Activated CD8-positive, alpha-beta memory T cell treated with anti-CD3 and anti-CD28 coated beads, Interleukin-2, amount 50 U/mL, for 48 hours (primary cell): ENCODE measurements around the gene KIF6.

Experiments
- DNase-seq: peaks from one replicate; pipeline ENCODE4 v3.0.0-alpha.2; 2020

The KIF6 gene

DNA sequence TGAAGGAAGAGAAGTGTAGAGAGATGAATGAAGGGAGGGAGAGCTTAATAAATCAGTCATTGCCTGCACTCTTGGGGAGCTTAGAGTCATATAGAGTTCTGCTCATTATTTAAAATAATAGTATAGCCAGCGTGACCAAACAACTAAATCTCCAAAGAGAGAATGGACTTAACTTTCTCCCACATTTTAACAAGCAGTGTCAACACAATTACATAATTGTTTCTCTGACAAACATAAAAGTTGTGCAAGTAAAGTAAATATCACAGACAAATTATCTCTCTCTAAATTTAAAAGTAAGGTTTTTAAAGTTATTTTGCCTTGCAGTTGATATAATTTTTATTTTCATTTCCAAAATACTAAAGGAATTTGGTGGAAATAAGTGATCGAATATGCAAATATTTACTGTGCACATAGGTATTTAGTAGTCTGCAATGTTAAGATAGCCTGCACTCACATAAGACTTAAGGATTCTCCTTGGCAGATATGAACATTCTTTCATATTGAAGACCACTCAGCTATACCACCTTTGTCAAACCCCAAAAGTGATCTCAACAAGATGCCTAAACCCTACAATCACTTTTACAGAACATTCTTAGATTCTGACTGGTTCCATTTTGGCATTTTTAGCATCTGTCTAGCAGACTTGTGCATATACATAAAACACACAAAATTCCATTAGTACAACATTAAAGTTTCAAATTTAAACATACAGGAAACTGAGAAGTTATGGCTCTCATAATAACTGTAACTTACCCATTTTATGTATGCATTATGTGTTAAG is 67.7 kb downstream of the KIF6 start:
- DNase-seq: no peak

DNA sequence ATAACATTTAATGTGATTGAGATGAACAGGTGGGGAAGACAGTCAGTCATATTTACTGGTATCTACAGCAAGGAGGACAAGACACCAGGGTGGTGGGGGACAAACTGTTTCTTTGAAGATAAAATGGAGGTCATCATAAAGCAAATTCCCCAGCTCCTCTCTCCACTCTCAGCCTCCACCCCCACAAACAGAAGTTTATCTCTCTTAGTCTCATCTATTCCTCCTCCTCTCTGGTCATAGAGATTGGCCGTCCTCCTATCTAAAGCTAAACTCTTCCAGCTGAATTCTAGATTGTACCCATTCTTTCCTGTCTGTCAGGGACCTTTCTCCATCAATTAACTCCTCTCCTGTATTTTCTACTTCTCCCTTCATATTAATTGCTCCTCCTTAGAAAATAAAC is 71.1 kb downstream of the KIF6 start:
- DNase-seq: no peak

DNA sequence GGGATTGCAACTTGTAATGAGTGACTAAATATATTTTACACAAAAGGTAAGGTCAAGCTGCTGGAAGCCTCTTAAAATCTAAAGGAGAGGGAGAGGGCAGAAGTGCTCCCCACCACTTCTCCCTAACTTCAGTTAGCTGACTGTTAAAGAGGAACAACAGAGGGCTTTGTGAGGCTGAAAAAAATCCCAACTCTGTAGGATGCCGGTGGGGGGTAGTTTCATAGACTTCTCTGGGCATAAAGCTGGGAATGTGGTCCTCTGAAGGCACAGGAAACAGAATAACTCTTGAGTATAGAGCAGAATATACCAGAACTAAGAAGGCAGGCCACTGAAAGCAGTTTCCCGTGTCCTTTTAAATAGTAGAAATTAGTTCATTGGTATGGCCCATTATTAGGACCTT is 71.6 kb downstream of the KIF6 start:
- no peak for DNase-seq

DNA sequence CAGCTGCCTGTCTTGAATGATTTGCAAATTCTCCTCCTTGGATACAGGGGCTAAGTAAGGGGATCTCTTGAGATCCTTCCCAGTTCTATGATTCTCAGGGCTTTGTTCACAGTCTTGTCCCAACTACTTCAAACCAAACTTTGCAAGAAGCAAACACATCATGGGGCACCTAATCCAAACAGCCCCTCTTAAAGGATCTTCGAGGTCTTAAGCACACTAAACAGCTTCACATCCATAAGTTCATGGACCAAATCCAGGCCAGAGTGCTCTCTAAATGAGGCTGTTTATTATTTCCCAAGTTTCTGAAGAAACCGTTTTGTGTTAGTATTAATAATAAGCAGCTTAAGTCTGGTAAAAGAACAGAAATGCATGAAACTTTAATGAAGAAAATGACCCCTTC is 75.2 kb downstream of the KIF6 start:
- no peak for DNase-seq

DNA sequence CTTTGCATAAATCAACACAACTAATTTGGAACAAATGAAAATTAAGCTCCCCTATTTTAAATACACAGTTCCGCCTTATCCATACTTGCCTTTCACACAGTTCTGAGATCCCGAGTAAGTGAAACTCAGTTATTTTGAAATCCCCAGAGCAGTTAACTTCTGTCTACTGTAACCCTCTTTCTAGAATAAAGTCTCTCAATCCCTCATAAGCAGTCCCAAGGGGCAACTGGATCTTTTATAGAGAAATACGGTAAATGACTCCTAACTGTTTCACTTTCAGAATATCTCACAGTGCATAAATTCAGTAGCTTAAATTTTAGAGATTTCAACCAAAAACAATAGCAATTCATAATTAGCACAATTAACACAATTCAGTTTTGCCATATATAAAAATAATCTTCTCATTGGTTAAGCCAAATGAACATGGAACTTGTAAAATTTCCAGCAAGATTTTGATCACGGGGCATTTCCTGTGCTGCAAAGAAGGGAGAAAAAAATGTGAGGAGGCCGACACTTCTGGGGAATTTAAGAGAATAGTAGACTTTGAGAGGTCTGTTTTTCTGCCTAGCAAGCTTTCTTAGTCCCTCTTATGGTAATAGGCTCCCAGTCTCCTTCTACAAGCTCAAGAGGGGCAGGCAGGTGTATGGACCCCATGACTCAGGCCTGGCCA is 78.3 kb downstream of the KIF6 start:
- no peak for DNase-seq

DNA sequence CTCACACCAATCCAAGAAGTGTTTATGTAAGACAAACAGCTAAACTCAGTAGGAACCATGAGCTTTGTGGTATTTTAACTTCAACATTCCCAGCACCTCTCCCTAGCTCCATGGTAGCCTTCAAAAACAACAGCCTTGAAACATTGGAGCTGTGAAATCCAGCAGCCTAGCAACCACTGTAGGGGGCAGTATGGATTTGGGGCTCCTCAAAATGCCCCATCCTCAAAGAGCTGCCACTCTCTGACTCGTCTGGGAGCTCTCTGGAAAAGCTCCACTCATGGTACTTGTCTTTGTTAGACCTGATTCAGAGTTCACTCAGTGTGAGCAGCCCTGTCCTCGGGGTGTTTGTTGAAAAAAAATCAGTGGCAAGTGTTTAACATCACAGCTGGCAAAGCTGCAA is 82.9 kb downstream of the KIF6 start:
- no peak for DNase-seq

DNA sequence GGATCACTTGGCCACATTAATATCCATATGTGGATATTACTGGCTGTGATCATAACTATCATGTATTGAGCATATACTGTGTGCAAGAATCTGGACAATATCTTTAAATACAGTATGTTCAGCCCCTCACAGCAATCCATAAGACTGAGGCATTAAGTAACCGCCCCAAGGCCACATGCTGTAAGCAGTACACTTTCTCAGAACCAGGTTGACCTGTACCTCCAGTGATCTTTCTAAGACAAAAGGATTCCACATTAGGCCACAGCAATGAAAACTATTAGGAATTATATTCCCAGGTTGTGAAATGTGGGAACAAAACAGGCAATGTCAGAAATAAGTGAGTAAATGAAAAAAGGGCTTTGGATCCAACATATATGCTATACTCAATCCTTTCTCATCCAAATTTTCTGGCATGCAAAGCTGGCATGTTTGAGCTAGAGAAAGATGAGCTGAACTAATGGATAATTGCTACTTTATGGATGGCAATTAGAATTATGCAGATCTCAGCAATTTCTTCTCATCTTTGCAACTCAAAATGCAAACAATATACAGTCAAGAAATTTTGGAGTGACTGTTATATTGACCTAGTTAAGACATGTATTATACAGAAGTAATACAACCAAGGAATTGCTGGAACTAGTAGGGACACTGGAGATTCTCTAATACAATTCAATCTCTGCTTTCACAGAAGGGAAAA is 86.9 kb downstream of the KIF6 start:
- DNase-seq: no peak

DNA sequence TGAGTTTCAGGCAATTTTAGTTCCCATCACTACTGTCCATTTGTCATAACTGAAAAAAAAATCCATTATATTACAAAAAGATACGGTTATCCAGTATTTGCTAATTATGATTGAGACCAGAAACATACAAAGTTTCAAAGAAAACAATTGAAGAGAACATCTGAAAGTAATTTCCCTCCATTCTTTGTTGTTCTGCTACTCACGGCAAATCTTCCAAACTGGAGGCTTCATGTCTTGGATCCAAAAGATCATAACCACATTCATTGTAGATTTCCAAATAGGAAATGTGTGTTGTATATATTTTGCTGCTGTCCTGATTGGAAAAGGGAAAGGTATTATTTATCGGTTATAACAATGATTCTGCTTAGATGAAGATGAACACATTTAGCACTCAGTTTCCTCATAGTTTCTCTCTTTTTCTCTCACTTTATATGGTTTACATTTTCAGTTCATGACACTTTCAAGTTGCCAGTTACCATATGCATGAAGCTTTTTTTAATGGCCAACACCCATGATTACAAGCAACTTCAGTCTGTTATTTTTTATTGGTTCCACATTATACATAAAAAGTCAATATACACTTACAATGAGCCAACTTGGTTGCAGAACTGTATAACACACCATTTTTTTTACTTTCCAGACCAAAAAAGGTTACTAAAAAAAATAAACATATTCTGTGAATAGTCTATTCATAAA is 90.4 kb downstream of the KIF6 start:
- DNase-seq: no peak

DNA sequence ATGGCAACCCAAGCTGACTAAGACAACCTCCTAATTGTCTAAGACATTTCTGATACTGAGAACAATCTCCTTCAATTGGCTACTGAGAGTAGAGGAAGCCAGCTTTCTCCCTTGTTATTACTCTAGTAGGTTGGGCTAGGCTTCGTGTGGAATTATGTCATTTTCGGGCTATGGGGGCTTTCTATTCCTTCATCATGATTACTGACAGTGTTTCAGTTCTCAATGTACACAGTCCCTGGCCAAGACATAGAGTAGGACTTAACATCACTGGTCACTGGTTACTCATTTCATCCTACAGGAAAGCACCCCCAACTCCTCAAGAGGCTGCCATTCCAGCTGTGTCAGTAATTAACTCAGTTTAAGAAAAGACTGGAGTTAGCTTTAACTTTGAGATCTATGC is 100.0 kb downstream of the KIF6 start:
- DNase-seq: no peak

DNA sequence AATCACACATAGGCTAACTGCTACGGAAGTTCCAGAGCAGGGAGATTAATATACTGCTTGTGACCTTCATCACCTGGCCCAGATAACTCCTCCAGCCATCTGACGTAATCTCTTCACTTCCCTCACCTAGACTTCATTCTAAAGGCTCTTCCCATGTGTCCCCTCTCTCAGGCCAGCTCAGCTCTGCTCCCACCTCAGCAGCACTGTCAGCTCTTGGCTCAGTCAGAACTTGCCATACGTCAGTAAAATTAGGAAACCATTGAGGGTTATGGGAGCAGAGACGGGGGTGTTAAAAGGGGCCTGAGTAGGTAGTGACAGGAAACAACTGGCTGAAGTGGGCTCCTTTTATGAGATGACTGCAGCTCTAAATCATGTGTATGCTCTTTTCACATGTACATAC is 101.5 kb downstream of the KIF6 start:
- DNase-seq: no peak

DNA sequence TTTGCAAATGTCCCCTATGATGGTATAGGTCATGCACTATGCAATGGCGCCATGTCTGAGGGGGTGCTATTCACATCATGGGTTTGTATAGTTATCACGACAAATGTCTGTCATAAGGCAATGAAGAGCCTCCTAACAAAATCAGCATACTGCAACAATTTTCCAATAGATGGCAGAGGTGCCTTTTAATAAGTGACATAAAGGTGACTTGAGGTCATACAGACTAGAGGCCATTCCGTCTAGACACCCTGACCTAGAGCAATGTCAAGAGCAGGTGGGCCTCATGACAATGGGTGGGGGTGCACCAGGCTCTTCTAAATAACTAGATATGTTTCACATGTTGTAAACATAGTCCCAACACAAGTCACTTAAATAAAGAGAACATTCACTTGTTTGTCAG is 107.7 kb downstream of the KIF6 start:
- DNase-seq: no peak

DNA sequence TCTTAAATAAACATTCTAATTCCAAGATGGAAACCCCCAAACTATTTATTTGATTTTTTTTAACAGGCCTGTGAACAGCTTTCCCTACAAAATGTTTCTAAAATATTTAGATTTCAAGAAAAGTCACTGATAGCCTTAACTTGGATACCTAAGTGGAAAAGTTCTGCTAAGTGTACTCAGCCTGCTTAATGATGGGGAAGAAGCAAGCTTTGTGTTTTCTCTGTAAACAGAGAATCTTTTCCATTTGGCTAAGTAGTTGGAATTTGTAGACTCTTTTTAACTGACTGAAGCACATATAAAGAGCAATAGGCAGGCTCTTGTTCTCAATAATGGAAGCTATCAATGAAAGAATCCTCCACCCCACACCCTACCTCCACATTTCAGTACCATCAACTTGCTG is 108.2 kb downstream of the KIF6 start:
- no peak for DNase-seq

DNA sequence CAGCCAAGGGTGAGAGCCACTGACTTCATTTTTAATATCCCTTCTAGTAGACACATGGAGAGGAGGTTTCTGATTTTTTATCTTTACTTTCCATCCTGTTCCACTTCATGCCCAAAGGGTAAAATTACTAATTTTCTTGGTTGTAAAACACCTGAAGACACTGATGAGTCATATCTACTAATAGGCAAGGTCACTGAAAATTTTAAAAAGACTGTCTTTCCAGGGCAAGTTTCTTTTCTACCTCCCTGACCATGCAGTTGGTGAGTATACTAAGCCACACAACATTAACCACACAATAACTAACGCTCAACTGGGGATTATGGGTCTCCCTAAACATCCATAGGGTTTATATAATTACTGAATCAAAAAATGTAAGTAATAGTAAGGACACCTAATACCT is 109.6 kb downstream of the KIF6 start:
- DNase-seq: no peak

DNA sequence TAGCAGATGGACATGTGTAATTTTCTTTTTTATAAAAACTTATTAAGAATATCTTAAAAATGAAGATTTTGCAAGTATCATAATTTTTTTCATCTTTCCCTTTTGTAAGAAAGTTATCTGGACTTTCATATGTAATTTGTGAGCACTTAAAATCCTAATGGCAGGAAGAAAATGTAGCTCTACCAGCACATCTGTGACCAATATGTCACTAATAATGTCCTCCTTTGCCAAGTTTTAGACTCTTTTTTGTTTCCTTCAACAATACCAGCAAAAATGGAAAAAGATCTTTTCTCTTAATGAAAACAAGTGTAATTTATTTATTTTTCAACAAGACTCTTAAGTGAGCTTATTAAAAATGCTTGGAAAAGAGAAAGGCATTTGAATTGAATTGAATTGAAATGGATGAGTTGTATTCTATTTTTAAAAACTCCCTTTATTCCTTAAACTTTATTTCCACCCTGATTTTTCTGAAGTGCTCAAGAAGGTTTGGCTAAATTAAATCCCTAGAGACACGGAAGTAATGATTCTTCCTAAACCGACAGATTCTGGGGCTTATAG is 110.7 kb downstream of the KIF6 start:
- no peak for DNase-seq

DNA sequence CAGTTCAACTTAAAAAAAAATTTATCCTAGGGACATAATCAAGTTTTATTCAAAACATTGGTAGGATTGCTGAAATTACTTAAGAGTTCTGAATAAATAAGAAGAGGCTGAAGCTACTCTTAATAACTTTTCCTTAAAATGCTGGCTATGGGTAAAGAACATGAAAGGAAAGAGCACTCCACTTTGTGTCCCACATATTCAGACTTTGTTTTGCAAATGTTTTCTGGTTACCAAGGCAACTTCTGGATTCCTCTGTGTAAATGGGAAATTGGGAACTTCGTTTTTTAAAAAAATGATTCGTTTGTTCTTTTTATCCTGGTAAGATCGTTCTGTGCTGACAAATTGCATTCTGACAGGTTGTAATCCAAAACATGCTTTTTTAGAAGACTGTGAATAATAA is 115.0 kb downstream of the KIF6 start:
- DNase-seq: no peak

DNA sequence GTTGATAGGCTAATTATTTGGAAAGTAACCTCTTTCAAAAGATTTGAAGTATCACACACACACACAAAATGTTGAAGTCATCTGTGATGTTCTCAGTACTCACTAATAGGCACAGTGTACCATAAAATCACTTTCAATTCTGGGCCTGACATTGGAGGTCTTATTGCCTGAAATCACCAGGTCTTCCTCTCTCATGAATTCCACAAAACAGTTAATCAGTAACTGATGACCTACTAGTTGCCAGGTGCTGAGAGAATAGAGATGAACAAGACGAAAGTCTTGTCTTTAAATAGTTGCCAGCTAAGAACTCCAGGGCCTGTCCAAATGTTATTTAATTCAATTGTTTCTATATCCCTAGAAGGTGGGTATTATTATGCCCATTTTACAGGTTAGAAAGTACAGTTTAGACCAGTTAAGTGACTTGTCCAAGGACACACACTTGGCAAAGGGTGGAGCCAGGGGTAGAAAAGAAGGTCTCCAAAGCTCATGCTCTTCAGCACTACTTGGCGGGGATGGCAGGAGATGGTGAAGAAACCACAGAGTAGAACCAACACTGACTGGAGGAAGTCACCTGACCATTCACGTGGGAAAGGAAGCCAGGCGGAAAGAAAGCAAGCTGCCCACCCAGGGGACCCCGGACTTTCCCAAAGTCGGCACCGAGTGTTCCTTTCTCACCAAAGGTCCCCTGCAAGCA is 116.4 kb downstream of the KIF6 start:
- DNase-seq: no peak

DNA sequence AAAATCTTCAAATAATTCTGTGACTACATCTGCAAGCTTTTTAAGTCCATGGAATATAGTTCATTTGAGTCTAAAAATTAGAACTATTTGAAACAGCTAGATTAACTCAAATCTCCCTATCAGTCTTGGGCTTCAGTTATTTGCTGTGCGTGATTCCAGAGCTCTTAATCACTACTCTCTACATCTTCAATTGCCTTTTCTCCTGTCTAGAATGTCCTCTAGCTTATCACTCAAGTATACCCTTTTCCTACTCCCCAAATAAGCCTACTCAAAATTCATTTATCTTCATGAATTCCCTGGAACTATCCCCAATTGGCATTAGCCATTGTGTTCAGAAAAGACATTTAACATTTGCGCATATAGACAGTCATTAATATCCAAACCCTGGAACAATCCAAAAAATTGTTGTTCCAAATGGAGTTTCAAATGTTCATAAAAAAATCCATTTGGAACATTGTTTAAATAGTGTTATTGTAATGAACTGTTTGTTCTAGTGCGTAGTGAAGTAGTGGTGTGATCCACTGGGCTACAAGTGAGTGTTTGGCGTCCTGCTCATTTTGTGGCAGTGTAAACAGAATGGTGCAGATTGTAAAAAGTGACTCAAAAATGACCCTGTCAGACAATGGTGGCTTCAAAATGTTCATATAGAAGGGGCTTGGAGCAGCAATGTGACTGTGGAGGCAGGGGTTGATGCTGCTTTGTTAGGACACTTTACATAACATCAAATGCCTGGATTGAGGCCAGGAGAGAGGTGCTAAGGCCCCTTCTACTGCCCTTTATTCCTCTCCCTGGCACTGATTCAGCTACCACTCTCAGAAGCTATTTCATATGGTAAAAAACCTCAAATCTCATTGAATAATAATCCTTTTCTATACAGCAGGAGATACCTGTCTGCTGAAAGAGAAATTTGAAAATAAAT is 122.3 kb downstream of the KIF6 start:
- no peak for DNase-seq

DNA sequence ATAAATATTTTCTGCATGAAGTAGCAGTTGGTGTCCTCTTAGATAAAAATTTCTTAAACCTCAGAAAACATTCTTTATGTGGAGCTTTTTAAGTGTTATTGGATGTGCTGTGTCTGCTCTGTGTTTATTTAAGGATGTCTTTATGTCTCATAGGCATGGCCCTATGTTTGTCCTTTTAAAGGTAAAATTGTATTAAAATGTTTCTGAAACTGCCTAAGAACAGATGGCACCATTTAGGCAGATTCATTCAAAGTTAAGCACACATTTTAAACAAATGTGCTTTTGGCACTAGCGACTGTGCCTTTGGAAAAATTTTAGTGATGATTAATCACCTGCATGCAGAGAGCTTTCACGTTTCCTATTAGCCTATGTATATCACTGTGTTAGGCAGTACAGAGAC is 125.2 kb downstream of the KIF6 start:
- DNase-seq: no peak

DNA sequence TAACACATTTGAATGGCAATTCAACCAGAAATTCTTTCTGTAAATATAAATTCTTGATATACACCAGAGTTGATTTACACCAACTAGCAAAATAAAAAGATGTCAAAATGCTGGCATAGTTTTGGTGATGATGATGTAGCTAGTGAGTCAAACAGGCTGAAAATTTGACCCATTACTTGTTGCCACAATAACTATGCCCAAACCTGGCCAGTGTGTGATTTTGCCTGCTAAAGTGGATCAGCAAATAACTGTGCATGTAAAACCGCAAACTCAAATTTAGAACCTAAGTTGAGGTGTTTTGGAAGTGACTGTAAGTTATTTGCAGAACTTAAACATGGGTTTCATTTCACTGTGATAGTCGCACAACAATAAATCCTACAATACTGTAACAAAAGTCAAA is 125.9 kb downstream of the KIF6 start:
- no peak for DNase-seq

DNA sequence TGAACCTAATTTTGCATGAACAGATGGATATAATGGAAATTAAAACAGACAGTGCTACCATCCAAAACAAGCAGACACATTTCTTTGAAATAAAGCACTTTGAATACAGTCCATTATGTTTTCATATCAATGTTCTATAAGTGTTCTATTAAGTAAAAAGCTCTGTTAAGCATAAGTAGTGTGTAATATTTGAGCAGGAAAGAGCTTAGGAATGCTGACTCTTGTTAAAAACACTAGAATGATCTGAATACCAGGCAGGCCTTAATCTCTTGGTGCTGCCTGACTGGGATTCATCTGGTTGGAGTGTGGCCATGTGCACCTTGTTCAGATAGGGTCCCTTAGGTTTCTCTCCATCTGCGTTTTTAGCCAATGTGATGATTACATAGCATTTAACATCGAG is 130.9 kb downstream of the KIF6 start:
- no peak for DNase-seq

DNA sequence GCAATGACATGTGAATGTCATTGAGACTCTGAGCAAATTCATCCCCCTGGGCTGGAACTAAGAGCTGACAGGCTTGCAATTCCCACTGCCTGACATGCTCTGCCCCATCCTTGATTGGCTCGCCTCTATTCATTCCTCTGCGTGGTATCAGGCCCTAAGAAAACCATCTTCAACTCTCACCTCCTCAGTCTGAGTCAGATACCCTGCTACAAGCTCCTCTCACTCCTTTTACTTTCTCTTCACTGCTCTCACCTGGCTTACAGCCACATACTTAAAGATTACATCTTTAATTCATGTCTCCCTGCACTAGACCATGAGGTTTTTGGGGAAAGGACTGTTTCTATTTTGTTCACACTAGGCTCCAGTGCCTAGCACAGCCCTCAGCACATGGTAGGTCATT is 131.6 kb downstream of the KIF6 start:
- DNase-seq: no peak
